ENCODE results near the gene HDAC10.

The HDAC10 gene

GRCh38 chr22:50269970-50270665 is 19.1 kb upstream of the HDAC10 start, which contains the start of gene MAPK11:
Gene MAPK11, minus strand, starts transcription at chr22:50270380. Its CDS starts 88 bp downstream, at chr22:50270292.
- TF ChIP-seq CTCF (conservative IDR thresholded peaks at IDR 0.05; ENCODE audit: low read depth, low read length), result no peak
- DNase-seq (ENCODE audit: low read depth), result peak; percentile 52
- peak within 1 kb of the TSS; percentile 62 for H3K4me3 ChIP-seq (ENCODE audit: low read depth, low read length)

GRCh38 chr22:50269573-50269969 is 18.5 kb upstream of the HDAC10 start:
- DNase-seq (ENCODE audit: low read depth), result no peak
- no peak for TF ChIP-seq CTCF (conservative IDR thresholded peaks at IDR 0.05; ENCODE audit: low read depth, low read length)
- peak overlapping the region; percentile 62 for H3K4me3 ChIP-seq (ENCODE audit: low read depth, low read length)

GRCh38 chr22:50268655-50269113 is 17.6 kb upstream of the HDAC10 start:
- no peak overlapping the region for H3K4me3 ChIP-seq (ENCODE audit: low read depth, low read length)
- peak; percentile 26 for DNase-seq (ENCODE audit: low read depth)
- no peak for TF ChIP-seq CTCF (conservative IDR thresholded peaks at IDR 0.05; ENCODE audit: low read depth, low read length)

- peak; percentile 61 for DNase-seq (ENCODE audit: low read depth)
- peak overlapping the region; percentile 52 for H3K4me3 ChIP-seq (ENCODE audit: low read depth, low read length)
- TF ChIP-seq CTCF (conservative IDR thresholded peaks at IDR 0.05; ENCODE audit: low read depth, low read length), result peak; percentile 34
These were observed 16.7 kb upstream of the HDAC10 start for GRCh38 chr22:50267591-50268390.

- DNase-seq (ENCODE audit: low read depth), result no peak
- H3K4me3 ChIP-seq (ENCODE audit: low read depth, low read length), result peak overlapping the region; percentile 46
- TF ChIP-seq CTCF (conservative IDR thresholded peaks at IDR 0.05; ENCODE audit: low read depth, low read length), result no peak
These were observed 15.9 kb upstream of the HDAC10 start for GRCh38 chr22:50266994-50267393.

- DNase-seq (ENCODE audit: low read depth), result no peak
- H3K4me3 ChIP-seq (ENCODE audit: low read depth, low read length), result no peak overlapping the region
- TF ChIP-seq CTCF (conservative IDR thresholded peaks at IDR 0.05; ENCODE audit: low read depth, low read length), result no peak
These were observed 14.0 kb upstream of the HDAC10 start for GRCh38 chr22:50264946-50265669.
